IPS-18a (cell line): ENCODE data around the gene ZMYND8.

Source experiments
- H3K27ac ChIP-seq: one replicate; pipeline ENCODE4 v1.5.1; 2013; ENCODE audit warnings: low read length
- H3K27me3 ChIP-seq: one replicate; pipeline ENCODE4 v1.6.1; 2013; ENCODE audit warnings: mild to moderate bottlenecking, low read length; ENCODE audit not compliant: control insufficient read depth, insufficient read depth
- H3K36me3 ChIP-seq: one replicate; pipeline ENCODE4 v1.6.1; 2013; ENCODE audit warnings: low read depth, low read length; ENCODE audit not compliant: control insufficient read depth
- H3K4me1 ChIP-seq: one replicate; pipeline ENCODE4 v1.6.1; 2013; ENCODE audit warnings: low read depth, low read length; ENCODE audit not compliant: control insufficient read depth
- H3K4me3 ChIP-seq: one replicate; pipeline ENCODE4 v1.5.1; 2013; ENCODE audit warnings: low read length
- H3K9ac ChIP-seq: one replicate; pipeline ENCODE4 v1.6.1; 2013; ENCODE audit warnings: mild to moderate bottlenecking, low read length, moderate library complexity
- H3K9me3 ChIP-seq: one replicate; pipeline ENCODE4 v1.6.1; 2013; ENCODE audit warnings: low read depth, low read length; ENCODE audit not compliant: control insufficient read depth

Gene ZMYND8

DNA sequence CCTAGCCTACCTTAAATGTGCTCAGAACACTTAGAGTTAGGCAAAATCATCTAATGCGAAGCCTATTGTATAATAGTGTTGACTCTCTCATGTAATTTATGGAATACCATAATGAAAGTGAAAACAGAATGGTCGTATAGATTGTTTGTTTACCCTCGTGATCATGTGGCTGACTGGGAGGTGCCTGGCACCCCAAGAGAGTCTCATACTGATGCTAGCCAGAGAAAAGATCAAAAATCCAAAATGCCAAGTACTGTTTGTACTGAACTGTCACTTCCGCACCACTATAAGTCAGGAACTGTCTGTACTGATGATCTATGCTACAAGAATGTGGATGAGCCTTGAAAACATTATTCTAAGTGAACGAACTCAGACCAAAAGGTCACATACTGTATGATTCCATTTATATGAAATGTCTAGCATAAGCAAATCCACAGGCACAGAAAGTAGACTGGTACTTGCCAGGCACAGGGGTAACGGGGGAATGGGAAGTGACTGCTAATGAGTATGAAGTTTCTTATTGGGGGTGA, 22.4 kb downstream of the ZMYND8 start:
- H3K4me1 ChIP-seq: peaks cover 46% of the 10 kb centered on the region
- no peaks in the 10 kb centered on the region for H3K9me3 ChIP-seq
- peaks cover 33% of the 10 kb centered on the region for H3K36me3 ChIP-seq
- no peak overlapping the region for H3K9ac ChIP-seq
- H3K27me3 ChIP-seq: no peaks in the 10 kb centered on the region
- H3K27ac ChIP-seq: no peak overlapping the region
- no peak overlapping the region for H3K4me3 ChIP-seq

DNA sequence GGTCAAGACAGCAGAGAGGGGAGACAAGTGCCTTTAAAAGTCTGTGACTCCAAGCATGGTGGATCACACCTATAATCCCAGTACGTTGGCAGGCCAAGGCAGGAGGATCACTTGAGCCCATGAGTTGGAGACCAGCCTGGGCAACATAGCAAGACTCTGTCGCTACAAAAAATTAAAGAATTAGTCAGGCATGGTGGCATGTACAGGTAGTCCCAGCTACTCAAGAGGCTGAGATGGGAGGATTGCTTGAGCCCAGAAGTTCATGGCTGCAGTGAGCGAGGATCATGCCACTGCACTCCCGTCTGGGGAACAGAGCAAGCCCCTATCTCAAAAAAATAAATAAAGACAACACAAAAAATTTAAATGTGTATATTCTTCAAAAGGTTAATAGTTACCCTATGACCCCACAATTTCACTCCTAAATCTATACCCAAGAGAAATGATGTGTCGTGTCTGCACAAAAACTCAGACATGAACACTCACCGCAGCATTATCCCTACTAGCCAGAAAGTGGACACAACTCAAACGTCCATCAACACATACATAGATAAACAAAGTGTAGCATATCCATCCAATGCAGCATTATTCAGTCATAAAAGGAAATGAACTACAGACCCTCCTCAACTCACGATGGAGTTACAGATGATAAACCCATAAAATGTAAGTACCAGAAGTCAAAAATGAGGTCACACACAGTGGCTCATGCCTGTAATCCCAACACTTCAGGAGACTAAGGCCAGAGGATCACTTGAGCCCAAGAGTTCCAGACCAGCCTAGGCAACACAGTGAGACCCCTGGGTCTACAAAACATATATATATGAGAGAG, 23.9 kb downstream of the ZMYND8 start:
- Histone ChIP-seq H3K9me3 (no peaks in the 10 kb centered on the region), H3K9ac (no peak overlapping the region), H3K36me3 (peaks cover 28% of the 10 kb centered on the region), H3K4me3 (no peak overlapping the region), H3K27me3 (no peaks in the 10 kb centered on the region), H3K4me1 (peaks cover 41% of the 10 kb centered on the region), H3K27ac (no peak overlapping the region)

DNA sequence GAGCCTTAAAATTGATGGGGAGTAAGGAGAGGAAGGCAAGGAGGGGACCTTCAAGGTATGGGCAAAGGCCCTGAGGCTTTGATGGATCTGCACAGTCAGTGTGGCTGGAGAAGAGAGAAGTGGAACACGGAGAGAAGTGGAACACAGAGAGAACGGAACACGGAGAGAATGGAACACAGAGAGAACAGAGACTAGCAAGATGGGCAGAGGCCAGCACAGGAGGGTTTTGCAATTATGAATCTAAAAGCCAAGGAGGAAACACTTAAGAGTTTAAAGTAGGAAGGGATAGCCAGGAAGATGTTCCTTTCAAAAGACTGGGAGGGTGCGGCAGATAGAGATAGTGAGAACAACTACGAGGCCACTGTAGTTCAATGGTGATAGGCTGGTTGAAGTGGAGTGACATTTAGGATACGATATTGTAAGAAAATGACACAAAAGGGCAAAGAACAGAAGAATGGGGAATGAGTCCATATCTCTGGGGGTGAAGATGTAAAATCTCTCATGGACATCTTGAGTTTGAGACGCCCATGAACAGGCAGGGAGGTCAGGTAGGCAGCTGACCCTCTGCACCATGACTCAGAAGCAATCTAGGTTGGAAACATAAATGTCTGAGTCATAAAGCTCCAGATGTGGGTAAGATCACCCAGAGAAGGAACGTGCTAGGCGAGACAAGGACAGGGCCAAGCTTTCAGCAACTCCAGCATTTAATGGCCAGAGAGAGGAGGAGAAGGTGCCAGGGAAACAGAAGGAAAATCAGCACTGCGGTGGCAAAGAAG, 25.4 kb downstream of the ZMYND8 start:
- H3K27me3 ChIP-seq: no peaks in the 10 kb centered on the region
- H3K9me3 ChIP-seq: no peaks in the 10 kb centered on the region
- peaks cover 25% of the 10 kb centered on the region for H3K36me3 ChIP-seq
- no peak overlapping the region for H3K27ac ChIP-seq
- H3K9ac ChIP-seq: no peak overlapping the region
- H3K4me3 ChIP-seq: no peak overlapping the region
- peaks cover 42% of the 10 kb centered on the region for H3K4me1 ChIP-seq

DNA sequence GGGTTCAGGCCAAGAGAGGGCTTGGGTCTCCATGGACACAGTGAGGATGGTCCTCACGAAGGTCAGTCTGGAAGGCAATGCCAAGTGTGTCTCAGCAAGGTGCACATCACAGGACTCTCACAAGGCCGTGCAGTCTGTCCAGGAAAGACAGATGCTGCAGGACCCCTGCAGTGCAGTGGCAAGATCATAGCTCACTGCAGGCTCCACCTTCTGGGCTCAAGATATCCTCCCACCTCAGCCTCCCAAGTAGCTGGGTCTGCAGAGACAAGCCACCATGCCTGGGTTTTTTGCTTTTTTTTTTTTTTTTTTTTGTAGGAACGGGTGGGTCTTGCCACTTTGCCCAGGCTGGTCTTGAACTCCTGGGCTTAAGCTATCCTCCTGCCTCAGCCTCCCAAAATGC, 26.4 kb downstream of the ZMYND8 start:
- Histone ChIP-seq H3K27ac (no peak overlapping the region), H3K36me3 (peaks cover 21% of the 10 kb centered on the region), H3K4me1 (peaks cover 32% of the 10 kb centered on the region), H3K4me3 (no peak overlapping the region), H3K9me3 (no peaks in the 10 kb centered on the region), H3K27me3 (no peaks in the 10 kb centered on the region), H3K9ac (no peak overlapping the region)

DNA sequence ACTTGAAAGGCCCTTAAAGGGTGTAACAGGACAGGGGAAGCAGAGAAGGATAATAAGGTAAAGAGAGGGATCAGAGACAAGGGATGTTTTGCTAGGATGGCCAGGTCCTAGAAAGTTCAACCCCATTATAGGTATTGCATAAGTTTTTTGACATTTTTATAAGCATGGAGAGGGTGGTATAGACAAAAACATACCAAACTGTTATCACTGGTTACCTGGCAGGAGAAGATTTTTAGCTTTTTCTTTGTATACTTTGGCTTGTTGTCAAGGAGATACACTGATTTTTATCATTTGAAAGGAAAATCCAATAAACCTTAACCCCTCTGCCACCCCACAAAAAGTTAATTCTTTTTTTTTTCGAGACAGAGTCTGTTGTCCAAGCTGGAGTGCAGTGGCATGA, 28.4 kb downstream of the ZMYND8 start:
- no peak overlapping the region for H3K9ac ChIP-seq
- H3K4me1 ChIP-seq: peaks cover 33% of the 10 kb centered on the region
- H3K27me3 ChIP-seq: no peaks in the 10 kb centered on the region
- H3K27ac ChIP-seq: no peak overlapping the region
- H3K4me3 ChIP-seq: no peak overlapping the region
- H3K36me3 ChIP-seq: peaks cover 20% of the 10 kb centered on the region
- H3K9me3 ChIP-seq: no peaks in the 10 kb centered on the region

DNA sequence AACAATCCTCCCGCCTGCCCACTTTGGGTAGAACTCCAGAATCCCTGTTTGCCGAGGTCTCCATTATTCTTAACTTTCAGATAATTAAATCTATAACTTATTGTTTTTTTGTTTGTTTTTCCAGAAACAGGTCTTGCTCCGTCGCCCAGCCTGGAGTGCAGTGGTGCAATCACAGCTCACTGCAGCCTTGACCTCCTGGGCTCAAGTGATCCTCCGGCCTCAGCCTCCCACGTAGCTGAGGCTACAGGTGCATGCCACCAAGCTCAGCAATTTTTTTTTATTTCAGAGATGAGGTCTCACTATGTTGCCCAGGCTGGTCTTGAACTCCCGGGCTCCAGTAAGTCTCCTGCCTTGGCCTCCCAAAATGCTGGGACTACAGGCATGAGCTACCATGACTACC, 28.8 kb downstream of the ZMYND8 start:
- H3K4me3 ChIP-seq: no peak overlapping the region
- no peaks in the 10 kb centered on the region for H3K27me3 ChIP-seq
- H3K9ac ChIP-seq: no peak overlapping the region
- H3K36me3 ChIP-seq: peaks cover 16% of the 10 kb centered on the region
- no peaks in the 10 kb centered on the region for H3K9me3 ChIP-seq
- H3K4me1 ChIP-seq: peaks cover 37% of the 10 kb centered on the region
- no peak overlapping the region for H3K27ac ChIP-seq

DNA sequence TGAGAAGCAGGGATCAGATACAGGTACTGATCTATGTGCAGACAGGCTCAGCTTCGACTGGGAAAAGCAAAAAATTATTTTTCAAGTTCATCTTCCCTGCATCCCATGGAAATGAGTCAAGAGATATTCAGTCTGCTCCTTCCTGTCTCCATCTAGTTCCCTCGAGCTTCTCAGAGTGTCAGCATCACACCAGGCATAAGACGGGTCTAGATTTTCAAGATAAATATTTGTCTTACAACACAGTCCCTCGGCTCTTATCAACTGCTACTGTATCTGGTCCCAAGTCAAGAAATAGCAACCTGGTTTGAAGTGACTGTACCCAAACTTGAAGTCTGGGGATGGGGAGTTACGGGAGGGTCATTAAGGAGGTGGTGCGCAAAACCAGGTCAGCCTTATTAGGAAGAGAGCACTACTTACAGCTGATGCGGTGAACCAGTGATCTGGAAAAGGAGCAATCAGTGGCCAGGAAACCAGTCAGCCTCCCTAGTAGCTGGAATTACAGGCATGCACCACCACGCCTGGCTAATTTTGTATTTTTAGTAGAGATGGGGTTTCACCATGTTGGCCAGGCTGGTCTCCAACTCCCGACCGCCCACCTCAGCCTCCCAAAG, 29.7 kb downstream of the ZMYND8 start:
- H3K4me1 ChIP-seq: peaks cover 44% of the 10 kb centered on the region
- H3K27me3 ChIP-seq: no peaks in the 10 kb centered on the region
- H3K9ac ChIP-seq: no peak overlapping the region
- no peaks in the 10 kb centered on the region for H3K9me3 ChIP-seq
- H3K4me3 ChIP-seq: no peak overlapping the region
- peak overlapping the region; percentile 18 for H3K27ac ChIP-seq
- peaks cover 14% of the 10 kb centered on the region for H3K36me3 ChIP-seq

DNA sequence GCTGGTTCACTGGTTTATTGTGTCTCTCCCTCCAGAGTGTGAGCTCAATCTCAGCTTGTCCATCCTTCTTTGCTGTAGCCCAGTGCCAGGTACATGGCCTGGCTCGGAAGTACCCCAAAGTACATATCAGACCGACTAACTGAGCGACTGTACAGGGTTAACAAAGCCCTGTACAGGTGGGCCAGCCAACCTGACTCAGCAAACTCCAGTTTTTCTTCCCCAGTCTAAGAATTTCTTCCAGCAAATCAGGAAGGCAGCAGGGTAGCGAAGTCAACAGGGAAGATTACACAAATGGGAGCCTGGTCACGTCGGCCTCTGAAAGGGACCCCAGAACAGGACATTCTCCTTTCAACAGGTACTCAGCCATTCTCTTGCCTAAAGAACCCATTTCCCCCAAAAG, 31.3 kb downstream of the ZMYND8 start:
- H3K9ac ChIP-seq: no peak overlapping the region
- no peaks in the 10 kb centered on the region for H3K9me3 ChIP-seq
- no peaks in the 10 kb centered on the region for H3K27me3 ChIP-seq
- H3K4me1 ChIP-seq: peaks cover 47% of the 10 kb centered on the region
- peaks cover 3% of the 10 kb centered on the region for H3K36me3 ChIP-seq
- peak overlapping the region; percentile 6 for H3K27ac ChIP-seq
- H3K4me3 ChIP-seq: no peak overlapping the region

DNA sequence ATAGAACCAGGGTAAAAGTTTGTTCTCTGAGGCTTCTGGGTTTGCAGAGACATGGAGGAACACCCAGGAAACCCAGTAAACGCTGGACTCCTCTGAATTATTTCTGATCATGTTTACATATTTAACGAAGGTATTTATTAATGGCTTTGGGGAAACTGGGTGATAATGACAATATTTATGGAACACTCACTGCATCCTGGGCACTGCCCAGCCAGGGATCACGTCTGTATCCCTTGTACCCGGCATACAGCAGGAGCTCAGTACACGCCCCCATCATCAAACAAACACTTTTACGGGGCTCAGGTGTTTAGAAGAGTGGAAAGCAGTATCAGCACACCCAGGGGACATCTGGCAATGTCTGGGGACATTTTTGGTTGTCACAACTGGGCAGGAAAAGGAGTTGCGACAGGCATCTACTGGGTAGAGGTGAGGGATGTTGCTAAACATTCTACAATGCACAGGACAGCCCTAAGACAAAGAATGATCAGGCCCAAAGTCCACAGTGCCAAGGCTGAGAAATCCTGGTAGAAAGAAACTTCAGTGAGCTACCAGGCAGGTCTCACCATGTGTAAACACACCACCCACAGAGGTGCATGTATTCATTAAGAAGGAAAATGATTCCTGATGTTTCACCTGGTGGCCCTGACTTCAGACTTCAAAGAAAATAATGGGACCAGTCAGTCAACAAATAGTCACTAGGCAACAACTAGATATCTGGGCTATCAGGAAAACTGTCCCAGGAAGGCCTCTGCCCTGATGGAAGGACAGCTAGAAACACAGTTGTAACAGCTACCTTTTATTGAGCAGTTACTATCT, 35.3 kb downstream of the ZMYND8 start:
- H3K9ac ChIP-seq: peak overlapping the region; percentile 98
- no peaks in the 10 kb centered on the region for H3K9me3 ChIP-seq
- H3K27ac ChIP-seq: peak overlapping the region; percentile 100
- no peaks in the 10 kb centered on the region for H3K27me3 ChIP-seq
- H3K36me3 ChIP-seq: peaks cover 3% of the 10 kb centered on the region
- peak overlapping the region; percentile 36 for H3K4me3 ChIP-seq
- peaks cover 65% of the 10 kb centered on the region for H3K4me1 ChIP-seq

DNA sequence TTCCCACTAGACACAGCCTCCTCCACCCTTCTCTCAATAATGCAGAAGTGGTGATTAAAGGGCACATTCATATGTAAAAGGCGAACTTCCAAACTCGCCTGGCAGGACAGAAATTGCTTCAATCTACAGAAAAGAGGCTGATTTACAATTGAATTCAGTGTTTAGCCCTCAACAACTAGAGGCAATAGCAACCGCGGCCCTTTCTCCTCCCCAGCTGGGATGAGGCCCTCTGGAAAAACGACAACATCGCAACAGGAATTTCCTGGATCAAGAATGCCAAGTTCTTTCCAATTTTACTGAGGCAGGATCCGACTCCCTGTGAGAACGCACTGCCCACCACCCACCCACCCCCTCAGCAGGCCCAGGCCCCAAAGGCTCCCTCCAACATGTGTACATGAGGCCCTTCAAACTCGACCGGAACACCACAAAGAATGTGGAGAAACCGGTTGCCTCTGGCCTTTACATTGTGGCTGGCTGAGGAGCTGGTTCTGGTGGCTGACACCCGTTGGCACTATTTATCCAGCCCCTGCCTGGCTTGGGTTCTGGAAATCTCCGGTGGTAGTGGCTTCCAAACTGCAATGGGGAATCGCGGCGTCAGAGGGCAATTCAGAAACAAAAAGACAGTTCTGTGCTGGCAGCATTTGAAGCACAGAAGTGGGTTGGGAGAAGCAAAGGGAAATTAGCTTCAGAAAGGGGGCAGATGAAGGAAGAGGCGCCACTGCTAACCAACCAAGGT, 36.8 kb downstream of the ZMYND8 start:
- no peaks in the 10 kb centered on the region for H3K36me3 ChIP-seq
- H3K27me3 ChIP-seq: no peaks in the 10 kb centered on the region
- peaks cover 80% of the 10 kb centered on the region for H3K4me1 ChIP-seq
- peak overlapping the region; percentile 71 for H3K4me3 ChIP-seq
- peak overlapping the region; percentile 100 for H3K27ac ChIP-seq
- peak overlapping the region; percentile 98 for H3K9ac ChIP-seq
- no peaks in the 10 kb centered on the region for H3K9me3 ChIP-seq
